Thoracic aorta endothelial cell (primary cell): ENCODE measurements around the gene KLF12. TPM values are rescaled to one million over a fixed set of nuclear protein-coding genes. Genes with fewer than 3 reads are reported as not detected.

Source experiments
- total RNA-seq: library from RNA; depleted of rRNA; stranded (reverse); fragments of >200 nt; gene quantifications from 2 replicates; pipeline ENCODE4 v1.2.3, GENCODE V29; 2012

KLF12 gene
- 18.5 and 22.3 TPM in 2 replicates for total RNA-seq

GRCh38 chr13:74134221-74134776 is at the start of gene KLF12:
Gene KLF12, minus strand, starts transcription at chr13:74134404.

